Kidney epithelial cell (primary cell): ENCODE data around the gene SLC25A40. TPM values are rescaled to one million over a fixed set of nuclear protein-coding genes. Genes with fewer than 3 reads are reported as not detected.
"Not testable (repeated sequence)": the region's sequence is repeated elsewhere in the genome, so short reads cannot be mapped to it uniquely, and the experiment has no call there.

ENCODE experiments used
- DNase-seq: peaks from one replicate; pipeline ENCODE4 v3.0.0-alpha.2; 2010; ENCODE audit warnings: low read depth
- H3K27me3 ChIP-seq: 2 replicates; pipeline ENCODE4 v1.6.0; 2011; ENCODE audit warnings: low read length; ENCODE audit not compliant: control insufficient read depth, insufficient read depth
- H3K36me3 ChIP-seq: 2 replicates; pipeline ENCODE4 v1.5.1; 2011; ENCODE audit warnings: low read length; ENCODE audit not compliant: control insufficient read depth, insufficient read depth
- H3K4me3 ChIP-seq: 2 replicates; pipeline ENCODE4 v1.5.1; 2011; ENCODE audit warnings: low read depth, mild to moderate bottlenecking, control low read depth, low read length
- CTCF ChIP-seq: IDR thresholded peaks from 2 replicates; pipeline ENCODE4 v1.5.1; 2011; ENCODE audit warnings: mild to moderate bottlenecking, moderate library complexity, low read length, control low read depth, inconsistent platforms; ENCODE audit not compliant: insufficient read depth, poor library complexity, severe bottlenecking
- total RNA-seq: library from RNA; depleted of rRNA; stranded (reverse); fragments of >200 nt; gene quantifications from 2 replicates; pipeline ENCODE4 v1.2.3, GENCODE V29; 2015

SLC25A40 gene
- total RNA-seq, 1 donor from 2014 or later = 10.5 TPM

- H3K27me3 ChIP-seq = no peaks in the 10 kb centered on the region
- no peak for DNase-seq
- TF ChIP-seq CTCF = no peak
Measured at GRCh38 chr7:87870471-87870870, 5.7 kb downstream of the SLC25A40 start.

DNA sequence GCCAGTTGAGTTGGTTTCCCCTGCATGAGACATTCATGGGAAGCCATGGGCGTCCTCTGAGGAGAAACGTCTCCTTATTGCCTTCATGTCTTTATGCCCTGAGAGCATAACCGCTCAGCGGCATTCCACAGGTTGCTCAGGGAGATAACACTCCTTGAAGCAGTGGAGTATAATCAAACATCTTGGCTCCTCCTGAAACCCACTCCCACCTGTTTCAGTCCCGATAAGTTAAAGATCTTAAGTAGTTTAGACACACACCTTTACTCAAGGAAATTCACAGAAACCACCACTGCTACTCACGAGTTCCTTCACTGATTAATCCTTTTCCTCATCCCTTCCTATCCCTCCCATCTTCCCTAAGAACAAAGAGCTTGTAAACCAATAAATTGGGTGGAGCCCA, 9.6 kb downstream of the SLC25A40 start:
- H3K4me3 ChIP-seq, DNase-seq, H3K27me3 ChIP-seq, H3K36me3 ChIP-seq: not testable (repeated sequence)

More at GRCh38 chr7:87870471-87870870, 5.7 kb downstream of the SLC25A40 start:
- Histone ChIP-seq H3K4me3 (no peak overlapping the region), H3K36me3 (no peaks in the 10 kb centered on the region)

DNA sequence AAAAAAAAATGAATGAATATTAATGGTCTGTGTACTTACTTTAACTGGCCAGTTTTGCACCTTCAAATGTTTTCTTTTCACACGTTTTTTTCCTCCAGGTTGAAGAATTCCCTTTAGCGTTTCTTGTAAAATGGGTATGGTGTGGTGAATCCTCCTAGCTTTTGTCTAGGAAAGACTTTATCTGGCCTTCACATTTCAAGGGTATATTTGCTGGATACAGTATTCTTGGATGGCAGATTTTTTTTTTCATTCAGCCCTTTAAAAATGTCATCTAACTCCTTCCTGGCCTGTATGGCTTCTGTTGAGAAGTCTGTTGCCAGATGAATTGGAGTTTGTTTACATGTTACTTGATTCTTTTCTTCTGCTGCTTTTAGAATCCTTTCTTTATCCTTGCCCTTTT, 10.1 kb downstream of the SLC25A40 start:
- no peak for TF ChIP-seq CTCF
- Histone ChIP-seq H3K36me3 (no peaks in the 10 kb centered on the region), H3K27me3 (no peaks in the 10 kb centered on the region), H3K4me3 (no peak overlapping the region)
- DNase-seq = no peak

DNA sequence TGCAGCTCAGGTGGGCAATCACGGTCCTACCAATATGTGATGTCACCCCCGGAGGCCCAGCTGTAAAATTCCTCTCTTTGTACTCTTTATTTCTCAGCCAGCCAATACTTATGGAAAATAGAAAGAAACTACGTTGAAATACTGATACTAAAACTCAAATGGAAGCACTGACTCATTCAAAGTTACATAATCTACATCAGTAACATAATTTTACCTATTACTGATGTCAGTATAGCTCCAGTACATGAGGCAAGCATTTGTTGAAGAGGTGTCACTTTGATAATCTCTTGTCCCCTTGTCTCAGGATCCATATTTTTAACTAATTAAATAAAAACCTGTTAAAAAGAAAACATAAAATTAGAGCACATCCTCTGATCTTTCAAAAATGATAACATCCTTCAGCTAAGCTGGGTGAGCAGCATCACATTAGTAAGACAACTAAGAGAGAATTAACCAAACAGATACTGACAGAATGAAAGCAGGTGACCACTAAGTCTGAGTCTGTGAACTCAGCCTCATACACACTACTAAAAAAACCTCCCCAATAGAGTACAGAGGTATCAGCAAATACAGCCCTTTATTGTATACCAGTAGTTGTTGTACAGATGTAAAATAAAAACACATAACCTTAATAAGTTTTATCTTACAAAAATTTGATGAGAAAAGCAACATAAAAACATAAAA, 17.6 kb downstream of the SLC25A40 start:
- Histone ChIP-seq H3K27me3 (no peaks in the 10 kb centered on the region), H3K36me3 (no peaks in the 10 kb centered on the region), H3K4me3 (no peak overlapping the region)
- TF ChIP-seq CTCF = no peak
- no peak for DNase-seq

- no peaks in the 10 kb centered on the region for H3K27me3 ChIP-seq
- TF ChIP-seq CTCF = no peak
- no peak for DNase-seq
- no peaks in the 10 kb centered on the region for H3K36me3 ChIP-seq
- H3K4me3 ChIP-seq = no peak overlapping the region
Measured at GRCh38 chr7:87853237-87853864, 22.8 kb downstream of the SLC25A40 start.

DNA sequence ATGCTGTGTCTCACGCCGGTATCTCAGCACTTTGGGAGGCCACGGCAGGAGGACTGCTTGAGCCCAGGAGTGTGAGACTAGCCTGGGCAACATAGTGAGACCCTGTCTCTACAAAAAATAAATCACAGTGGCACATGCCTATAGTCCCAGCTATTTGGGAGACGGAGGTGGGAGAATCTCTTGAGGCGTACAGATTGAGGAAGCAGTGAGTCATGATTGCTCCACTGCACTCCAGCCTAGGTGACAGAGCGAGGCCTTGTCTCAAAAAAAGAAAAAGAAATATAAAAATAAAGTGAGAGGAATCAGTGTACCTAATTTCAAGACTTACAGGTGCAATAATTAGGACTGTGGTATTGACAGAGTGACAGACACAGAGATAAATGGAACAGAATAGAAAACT, 23.9 kb downstream of the SLC25A40 start:
- DNase-seq = no peak
- no peak overlapping the region for H3K4me3 ChIP-seq
- H3K27me3 ChIP-seq = no peaks in the 10 kb centered on the region
- TF ChIP-seq CTCF = no peak
- no peaks in the 10 kb centered on the region for H3K36me3 ChIP-seq
